ENCODE data around the gene CES1.
"Not testable (repeated sequence)": the region's sequence is repeated elsewhere in the genome, so short reads cannot be mapped to it uniquely, and the experiment has no call there.

Gene CES1

GRCh38 chr16:55830658-55831294 lies 2.1 kb downstream of the CES1 start:
- DNase-seq, result no peak

DNA sequence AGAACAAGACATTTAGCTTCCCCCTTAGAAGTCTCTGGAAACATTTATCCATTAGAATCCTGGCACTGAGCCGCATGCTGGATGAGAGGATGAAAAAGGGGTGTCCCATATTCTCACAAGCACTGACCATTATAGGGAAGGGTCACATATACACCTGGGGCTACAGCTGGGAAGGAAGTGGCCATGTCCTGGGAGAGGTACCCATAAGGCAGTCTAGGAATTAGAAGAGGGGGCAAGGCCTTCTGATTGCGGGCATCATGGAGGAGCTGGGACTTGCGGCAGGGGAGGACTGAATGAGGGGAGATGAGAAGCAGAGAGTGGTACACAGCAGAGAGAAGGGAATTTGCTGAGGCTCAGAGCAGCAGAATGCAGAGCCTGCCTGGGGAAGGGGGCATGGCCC lies 3.7 kb downstream of the CES1 start:
- DNase-seq, result not testable (repeated sequence)

GRCh38 chr16:55828680-55829079 lies 4.2 kb downstream of the CES1 start:
- DNase-seq, result no peak

DNA sequence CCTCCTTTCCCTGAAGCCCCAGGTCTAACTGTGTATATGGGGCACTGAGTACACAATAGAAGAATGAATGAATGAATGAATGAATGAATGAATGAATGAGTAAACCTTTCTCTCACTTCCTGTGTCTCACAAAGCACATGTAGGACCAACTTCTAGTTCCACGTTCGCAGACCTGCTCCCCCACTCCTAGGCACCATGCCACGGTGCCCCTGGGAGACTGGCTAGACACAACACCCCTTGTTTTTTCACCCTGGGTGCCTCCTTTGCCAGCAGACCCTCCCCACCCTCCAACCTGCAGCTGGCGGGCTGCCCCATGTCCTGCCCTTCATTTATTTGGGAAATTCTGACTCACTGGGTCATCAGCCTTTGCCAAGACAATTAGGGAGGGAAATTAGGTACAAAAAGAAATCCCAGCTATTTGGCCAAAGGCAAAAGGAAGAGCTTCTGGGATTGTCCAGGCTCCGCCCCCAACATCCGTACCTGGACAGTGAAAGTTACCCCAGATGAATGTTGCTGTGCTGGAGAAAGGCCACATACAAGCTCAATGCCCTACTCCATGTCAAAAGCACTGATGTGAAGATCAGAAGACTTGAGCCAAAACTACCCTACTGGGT lies 7.7 kb downstream of the CES1 start:
- no peak for DNase-seq

DNA sequence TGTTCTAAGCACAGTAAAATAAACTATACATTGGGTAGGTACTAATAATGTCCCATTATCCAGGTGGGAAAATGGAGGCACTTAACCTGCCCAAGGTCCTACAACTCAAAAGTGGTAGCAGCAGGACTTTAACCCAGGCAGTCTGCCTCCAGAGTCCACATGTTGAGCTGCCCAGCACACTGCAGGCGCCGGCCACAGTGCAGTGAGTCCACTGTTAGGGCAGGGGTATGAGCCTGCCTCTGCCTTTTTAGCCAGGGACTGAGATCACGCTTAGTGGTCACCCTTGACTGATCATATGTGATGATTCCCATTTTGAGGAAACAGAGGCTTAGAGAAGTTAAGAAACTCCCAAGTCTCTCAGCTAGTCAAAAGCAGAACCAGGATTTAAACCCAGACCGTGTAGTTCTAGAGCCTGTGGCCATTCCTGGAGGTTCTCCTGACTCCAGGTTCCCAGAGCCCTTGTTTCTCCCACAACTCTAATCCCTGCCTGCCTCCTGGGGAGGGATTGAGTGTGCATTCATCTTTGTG lies 8.4 kb downstream of the CES1 start:
- DNase-seq, result no peak

- no peak for DNase-seq
Observed at GRCh38 chr16:55822280-55822810, 10.6 kb downstream of the CES1 start.

- DNase-seq, result no peak
Observed at GRCh38 chr16:55821210-55821609, 11.7 kb downstream of the CES1 start.

DNA sequence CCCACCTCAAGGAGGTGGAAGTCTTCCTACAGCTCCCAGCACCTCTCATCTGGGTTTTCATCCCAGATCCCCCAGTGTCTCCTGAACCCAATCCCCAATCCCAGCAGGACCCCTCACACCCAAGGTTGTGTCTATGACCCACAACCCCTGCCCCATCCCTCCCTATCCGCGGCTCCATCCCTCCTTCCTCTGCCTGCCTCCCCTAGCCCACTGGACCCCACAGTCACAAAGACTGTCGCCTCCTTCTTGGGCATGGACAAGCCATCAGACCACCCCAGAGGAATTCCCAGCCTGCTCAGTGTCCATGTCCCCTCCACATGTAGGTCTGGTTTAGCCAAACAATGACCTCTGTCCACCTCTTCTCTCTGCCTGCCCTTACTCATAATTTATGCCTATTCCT lies 12.3 kb downstream of the CES1 start:
- DNase-seq, result no peak

DNA sequence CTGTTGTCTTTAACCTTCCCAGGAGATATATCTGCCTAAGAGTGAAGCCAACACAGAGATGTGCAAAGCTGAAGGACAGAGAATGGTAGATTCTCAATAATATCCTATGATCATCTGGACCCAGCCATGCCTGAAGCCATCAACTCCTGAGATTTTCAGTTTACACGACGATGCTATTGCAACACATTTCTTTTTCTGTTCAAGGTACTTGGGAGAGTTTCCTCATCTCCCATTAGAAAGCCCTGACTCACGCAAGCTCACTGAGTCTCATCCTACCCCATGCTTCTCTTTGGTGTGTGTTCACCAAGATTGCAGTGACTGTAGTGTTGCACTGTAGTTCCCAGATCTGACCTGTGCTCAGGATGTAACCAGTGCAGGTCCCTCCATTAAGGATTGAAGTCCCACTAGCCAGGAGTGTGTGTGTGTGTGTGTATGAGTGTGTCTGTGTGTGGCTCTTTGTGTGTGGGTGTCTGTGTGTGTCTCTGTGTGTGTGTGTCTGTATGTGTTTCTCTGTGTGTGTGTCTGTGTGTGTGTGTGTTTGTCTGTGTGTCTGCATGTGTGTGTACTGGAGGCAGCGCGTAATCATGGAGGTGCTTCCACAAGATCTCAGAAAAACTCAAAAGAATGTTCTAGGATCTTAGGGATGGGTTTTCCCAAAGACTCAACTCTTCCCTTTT lies 15.5 kb downstream of the CES1 start:
- DNase-seq, result no peak

GRCh38 chr16:55816222-55816621 lies 16.7 kb downstream of the CES1 start:
- not testable (repeated sequence) for DNase-seq

DNA sequence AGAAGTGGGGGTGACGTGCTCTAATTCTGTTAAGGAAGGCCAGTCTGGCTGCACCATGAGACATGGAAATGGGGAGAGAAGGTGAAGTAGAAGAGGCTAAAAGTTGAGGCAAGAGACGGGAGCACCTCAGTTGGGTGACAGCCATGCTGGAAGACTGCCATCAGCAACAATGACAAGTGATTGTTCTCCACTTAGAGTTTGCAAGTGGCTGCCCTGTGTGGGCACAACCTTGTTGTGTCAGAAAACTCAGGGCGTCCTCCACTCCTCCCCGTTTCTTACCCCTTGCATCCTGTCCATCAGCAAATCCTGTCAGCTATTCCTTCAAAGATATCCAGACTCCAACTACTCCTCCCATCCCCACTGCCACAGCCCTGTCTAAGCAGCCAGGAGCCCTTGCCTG lies 17.6 kb downstream of the CES1 start:
- DNase-seq, result no peak

DNA sequence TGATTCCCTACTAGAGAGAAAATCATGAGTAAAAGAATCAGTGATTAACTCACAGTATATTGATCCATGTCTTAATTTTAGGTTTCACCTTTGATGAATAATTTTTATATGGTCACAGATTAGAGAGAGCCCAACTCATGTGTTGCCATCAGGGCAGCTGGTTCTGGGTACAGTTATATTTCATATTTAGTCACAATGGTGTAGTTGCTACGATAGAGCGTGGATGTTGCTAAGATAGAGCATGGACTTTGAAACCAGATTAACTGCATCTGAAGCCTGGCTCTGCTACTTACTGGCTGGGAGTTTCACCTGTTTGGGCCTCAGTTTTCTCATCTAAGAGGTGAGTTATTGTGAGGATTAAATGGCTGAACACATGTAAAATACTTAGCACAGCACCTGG lies 18.7 kb downstream of the CES1 start:
- DNase-seq, result not testable (repeated sequence)

- not testable (repeated sequence) for DNase-seq
Observed at GRCh38 chr16:55813730-55814129, 19.2 kb downstream of the CES1 start.

DNA sequence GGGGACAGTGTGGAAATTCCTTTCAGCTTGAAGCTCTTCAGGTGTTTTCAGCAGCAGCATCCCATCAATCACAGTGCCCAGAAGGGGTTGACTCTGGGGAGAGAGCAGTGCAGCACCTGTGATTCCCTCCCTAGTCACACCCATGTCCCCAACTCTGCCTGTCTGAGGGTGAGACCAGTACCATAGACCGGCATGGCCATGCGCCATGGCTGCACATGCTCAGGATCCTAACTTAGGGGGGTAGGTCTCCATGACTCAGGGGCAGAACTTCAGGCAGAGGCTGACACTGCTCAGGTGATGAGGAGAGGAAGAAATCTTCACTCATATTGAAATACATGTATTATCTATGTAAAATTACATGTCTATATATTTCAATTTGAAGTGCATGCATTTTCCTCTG lies 19.9 kb downstream of the CES1 start:
- no peak for DNase-seq

GRCh38 chr16:55811811-55812210 lies 21.1 kb downstream of the CES1 start:
- no peak for DNase-seq

- no peak for DNase-seq
Observed at GRCh38 chr16:55810451-55810961, 22.4 kb downstream of the CES1 start.

DNA sequence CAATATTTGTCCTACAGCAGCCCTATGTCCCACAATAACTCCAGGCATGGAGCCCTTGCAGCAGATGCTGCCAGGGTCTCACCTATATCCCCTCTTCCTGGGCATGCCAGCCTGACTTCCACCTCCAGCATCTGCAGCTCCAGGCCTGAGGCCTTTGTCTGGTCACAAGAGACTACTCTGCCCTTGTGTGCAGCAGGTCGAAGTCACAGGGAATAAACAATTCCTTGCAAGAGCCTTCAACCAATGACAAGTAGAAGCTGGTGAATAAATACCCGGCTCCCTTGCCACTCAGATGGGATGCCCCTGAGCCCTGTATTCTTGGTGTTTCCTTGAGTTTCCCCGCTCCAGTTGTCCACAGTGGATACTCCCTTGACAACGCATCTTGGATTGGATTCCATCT lies 23.0 kb downstream of the CES1 start:
- DNase-seq, result no peak

DNA sequence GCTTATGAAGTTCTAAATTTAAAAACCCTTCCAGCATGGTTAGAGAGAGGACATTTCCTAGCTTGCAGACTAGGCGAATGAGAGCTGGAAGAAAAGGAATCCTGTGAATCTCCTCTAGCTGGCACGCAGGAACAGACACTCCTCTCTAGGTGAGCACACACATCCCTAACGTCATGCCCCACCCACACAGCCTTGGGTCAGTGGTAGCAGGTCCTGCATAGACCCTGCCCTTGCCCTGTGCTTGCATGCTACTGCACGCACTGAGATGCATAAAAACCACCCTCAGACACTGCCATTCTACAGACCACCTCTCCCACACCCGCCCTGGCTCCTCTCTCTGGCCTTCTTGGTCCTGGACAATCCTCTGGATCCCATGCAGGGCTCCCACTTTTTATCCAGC lies 23.5 kb downstream of the CES1 start:
- DNase-seq, result no peak

DNA sequence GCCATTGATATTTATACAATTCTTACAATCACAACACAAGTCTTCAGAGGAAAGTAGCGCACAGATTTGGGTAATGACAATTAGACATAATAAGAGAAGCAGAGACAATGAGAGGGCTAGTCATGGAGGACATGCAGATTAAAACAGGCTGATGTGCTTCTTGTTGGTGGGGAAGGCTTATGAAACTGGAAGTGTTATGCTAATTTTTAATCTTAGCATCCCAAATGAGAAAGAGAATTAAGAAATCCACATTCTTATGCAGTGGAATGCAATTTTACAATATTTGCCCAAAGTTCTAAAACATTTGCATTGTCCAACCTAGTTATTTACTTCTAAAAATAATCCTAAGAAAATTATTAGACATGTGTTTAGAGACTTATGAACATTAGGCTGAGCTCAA lies 24.6 kb downstream of the CES1 start:
- DNase-seq, result not testable (repeated sequence)

- not testable (repeated sequence) for DNase-seq
Observed at GRCh38 chr16:55805104-55805503, 27.8 kb downstream of the CES1 start.

- DNase-seq, result not testable (repeated sequence)
Observed at GRCh38 chr16:55803681-55804080, 29.2 kb downstream of the CES1 start.

GRCh38 chr16:55792934-55793374 lies 39.9 kb downstream of the CES1 start:
- DNase-seq, result not testable (repeated sequence)

DNA sequence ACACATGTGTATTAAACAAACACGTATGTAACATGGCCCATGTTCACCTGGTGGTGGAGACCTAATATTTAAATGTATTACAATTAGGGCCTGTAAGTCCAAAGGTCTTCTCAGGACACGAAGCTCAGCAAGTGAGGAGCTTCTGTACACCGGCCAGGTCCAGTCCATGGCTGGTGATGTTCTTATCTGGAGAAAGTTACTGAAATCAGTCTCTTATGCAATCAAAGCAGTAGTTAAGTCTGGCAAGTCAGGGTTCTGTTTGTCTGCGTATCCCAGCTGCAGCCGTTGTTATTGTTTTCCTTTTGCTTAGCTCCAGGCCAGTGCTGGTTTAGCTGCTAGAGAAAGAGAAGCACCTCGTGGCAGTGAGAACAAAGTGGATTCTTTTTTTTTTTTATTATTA lies 41.4 kb downstream of the CES1 start:
- DNase-seq, result not testable (repeated sequence)

DNA sequence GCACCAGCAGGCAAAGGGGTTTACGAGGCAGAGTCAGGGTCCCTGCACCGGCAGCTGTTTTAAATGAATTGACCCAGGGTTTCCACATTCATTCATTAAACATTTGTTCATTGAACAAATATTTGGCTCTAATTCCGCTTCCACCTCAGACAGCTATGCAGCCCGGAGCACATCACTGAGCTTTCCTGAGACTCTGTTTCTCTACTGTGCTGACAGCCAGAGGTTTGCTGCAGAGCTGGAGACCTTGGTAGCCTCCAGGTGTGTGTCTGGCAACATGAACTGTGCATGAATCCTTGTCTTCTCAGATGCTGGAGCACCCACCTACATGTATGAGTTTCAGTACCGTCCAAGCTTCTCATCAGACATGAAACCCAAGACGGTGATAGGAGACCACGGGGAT lies 42.7 kb downstream of the CES1 start:
- DNase-seq, result not testable (repeated sequence)

Measured in bone marrow (tissue), 2 donors.